HG03460 (cell line): ENCODE results near the gene SPATA6.
"Not testable (repeated sequence)": the region's sequence is repeated elsewhere in the genome, so short reads cannot be mapped to it uniquely, and the experiment has no call there.

Source experiments
- ATAC-seq: cut with Tn5 transposase; IDR thresholded peaks from one replicate; pipeline ENCODE4 v1.9.1; 2021; ENCODE audit not compliant: unreplicated experiment

Gene SPATA6

DNA sequence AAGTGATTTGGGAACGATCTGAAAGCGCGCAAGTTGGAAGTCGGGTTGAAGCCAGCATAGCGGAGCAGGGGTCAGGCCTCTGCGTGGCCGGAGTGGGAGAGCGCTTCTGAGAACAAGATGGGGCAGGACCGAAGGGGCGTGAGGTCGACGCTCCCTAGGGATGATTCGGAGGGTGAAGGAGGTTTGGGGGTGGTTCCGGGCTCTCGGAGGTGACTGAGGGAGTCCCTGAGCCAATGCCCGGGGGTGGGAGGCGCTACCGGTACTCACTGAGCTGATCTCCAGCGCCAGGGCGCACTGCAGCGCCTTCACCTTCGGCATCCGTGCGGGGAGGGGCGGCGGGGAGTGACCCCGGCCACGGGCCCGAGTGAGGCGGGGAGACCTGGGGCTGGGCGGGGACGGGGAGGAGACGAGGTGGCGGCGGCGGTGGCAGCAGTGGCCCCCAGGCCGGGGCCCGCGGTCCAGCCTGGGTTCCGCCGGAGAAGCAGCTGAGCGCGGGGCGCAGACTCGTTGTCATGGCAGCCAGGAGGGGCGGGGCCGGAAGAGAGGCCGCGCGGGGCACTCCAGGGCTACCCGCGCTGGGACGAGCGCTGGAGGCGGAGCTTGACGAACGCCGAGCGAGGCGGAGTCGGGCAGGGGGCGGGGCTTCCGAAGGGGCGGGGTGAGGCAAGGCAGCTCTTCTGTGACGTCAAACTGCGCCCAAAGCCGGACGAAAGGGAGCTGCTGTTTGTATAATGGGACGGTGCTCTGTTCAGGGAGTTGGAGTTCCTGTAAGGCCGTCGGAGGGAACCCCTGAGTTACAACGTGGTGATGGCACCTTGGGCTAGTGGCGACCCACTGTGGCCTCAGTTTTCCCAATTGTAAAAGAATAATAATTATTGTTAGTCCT lies at the start of gene SPATA6:
Gene SPATA6 (minus strand): TSS at position 514 of the 886 bp plus-strand sequence. CDS start 196 bp downstream, at position 318.
- ATAC-seq = peak; percentile 98

- not testable (repeated sequence) for ATAC-seq
These were observed 47.9 kb upstream of the SPATA6 start for GRCh38 chr1:48519896-48520295.

DNA sequence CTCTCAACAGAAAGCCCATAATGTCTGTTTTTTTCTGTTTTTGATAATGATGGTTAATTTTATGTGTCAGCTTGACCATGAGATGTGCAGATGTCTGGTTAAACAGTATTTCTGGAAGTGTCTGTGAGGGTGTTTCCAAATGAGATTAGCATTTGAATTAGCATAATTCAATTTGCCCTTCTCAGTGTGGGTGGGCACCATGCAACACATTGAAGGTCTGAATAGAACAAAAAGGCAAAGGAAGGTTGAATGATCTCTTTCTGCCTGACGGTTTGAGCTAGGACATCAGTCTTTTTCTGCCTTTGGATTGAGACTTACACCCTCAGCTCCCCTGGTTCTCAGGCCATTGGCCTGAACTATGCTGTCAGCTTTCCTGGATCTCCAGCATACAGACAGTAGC lies 34.9 kb upstream of the SPATA6 start:
- no peak for ATAC-seq

DNA sequence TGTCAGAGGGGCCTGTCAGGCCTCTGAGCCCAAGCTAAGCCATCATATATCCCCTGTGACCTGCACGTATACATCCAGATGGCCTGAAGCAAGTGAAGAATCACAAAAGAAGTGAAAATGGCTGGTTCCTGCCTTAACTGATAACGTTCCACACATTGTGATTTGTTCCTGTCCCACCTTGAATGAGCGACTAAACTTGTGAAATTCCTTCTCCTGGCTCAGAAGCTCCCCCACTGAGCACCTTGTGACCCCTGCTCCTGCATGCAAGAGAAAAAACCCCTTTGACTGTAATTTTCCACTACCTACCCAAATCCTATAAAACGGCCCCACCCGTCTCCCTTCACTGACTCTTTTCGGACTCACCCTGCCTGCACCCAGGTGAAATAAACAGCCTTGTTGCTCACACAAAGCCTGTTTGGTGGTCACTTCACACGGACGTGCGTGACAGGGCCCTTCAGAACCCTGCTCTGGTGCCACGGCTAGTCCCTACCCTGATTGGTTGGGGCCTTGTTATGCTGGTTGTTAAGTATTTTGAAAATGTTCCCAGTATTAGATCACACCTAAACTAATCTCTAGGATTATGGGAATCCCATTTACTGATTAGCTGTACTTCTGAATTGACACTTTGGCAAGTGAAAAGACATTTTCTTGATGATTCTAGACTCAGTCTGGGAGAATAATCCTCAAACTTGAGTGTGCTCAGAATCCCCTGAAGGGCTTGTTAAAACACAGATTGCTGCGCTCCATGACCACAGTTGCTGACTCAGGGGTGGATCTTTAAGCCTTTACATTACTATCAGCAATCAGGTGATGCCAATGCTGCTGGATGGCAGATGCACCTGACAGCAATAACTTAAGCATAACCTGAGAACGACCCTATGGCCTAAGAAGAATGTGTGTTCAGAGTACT lies 28.8 kb upstream of the SPATA6 start:
- ATAC-seq = no peak

DNA sequence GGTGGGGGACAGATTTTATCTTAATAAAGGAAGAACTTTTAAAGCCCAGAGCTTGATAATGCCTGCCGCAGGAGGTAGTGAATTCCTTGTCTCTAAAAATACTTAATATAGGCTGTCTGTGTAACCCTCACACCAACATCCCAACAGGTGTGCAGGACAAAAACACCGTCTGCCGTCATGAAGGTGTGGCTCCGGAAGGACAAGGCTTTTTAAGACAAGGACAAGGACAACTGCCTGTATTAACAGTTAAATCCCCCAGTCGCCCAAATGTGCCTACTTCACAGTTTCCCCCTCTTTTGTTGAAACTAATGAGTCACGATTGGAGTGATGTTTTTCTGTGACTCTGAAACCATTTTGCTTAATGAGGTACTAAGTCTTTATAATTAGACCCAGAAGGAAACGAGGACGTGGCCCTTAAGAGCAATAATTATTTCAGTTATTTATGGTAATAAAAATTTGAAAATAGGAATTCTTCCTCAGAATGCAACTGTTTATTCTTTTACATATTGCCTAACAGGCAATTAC lies 27.3 kb upstream of the SPATA6 start:
- ATAC-seq = no peak

GRCh38 chr1:48498096-48498791 lies 26.2 kb upstream of the SPATA6 start:
- ATAC-seq = peak; percentile 85

- no peak for ATAC-seq
These were observed 23.9 kb upstream of the SPATA6 start for GRCh38 chr1:48495911-48496310.

- no peak for ATAC-seq
These were observed 23.2 kb upstream of the SPATA6 start for GRCh38 chr1:48495166-48495565.

GRCh38 chr1:48493970-48494769 lies 22.2 kb upstream of the SPATA6 start:
- no peak for ATAC-seq

DNA sequence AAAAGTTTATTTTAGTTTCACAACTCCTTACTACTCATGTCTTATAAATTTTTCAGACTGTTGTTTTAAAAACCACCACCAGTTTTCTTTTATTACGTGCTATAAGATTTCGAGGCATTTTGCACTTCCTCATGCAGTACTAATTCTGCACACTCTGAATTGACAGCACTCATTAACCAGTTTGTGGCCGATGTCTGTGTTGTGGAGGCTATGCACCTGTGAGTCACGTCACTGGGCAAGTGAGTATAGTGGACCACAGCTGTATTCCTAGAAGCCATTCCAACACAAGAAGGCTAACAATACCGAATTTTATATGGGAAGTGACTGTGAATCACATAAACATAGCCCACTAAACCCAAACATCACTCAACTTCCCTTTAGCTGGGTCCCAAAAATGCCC lies 21.0 kb upstream of the SPATA6 start:
- no peak for ATAC-seq

DNA sequence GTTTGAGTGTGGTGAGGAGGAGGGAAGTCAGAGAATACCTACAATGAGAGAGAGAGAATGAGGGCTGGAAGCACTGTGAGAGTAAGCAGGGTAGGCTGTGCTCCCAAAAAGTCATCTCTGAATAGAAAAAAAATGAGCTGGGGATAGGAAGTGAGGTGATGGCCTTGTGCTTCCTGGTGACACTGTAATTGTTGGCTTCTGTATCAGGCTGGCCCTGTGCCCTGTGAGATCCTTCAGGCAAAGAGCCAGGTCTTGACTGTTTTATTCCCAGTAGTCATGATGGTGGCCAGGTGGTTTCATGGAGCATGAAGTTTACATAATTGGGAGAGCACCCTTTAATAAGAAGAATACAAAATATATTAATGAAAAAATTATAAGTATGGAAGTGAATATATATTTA lies 20.4 kb upstream of the SPATA6 start:
- ATAC-seq = no peak

GRCh38 chr1:48488721-48489120 lies 16.7 kb upstream of the SPATA6 start:
- ATAC-seq = no peak

DNA sequence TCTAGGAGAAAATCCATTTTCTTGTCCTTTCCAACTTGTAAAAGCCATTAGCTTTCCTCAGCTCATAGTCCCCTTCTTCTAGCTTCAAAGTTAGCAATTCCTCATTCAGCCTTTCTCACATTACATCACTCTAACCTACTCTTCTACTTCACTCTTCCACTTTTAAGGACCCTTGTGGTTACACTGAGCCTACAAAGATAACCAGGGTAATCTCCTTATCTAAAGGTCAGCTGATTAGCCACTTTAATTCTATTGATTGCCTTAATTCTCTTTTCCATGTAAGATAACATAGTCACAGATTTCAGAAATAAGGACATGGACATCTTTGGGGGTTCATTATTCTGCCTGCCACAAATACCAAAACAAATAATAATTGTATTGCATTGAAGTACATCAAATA lies 8.5 kb upstream of the SPATA6 start:
- ATAC-seq = no peak

- not testable (repeated sequence) for ATAC-seq
These were observed 8.0 kb upstream of the SPATA6 start for GRCh38 chr1:48480023-48480422.

- ATAC-seq = no peak
These were observed 634 bp upstream of the SPATA6 start for GRCh38 chr1:48472638-48473037.

GRCh38 chr1:48470950-48471690 lies 884 bp downstream of the SPATA6 start:
- ATAC-seq = no peak

DNA sequence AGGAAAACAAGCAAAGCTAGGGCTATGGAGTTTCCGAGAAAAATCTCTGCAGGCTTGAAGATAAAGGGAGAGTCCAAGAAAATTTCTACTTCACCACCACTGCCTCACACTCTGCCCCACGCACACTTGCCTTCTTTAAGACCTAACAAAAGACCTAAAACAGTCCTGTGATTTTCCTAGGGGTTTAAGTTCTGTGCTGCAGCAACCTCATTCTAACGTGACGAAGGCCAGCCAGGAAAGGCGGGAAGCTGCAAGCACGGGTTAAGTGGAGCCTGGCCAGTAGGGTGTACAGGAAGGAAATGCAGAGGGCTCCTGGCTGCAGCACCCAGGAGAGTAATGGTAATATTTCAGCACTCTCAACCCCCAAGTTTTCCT lies 1.5 kb downstream of the SPATA6 start:
- no peak for ATAC-seq

GRCh38 chr1:48469616-48470480 lies 2.2 kb downstream of the SPATA6 start:
- no peak for ATAC-seq

- ATAC-seq = no peak
These were observed 5.4 kb downstream of the SPATA6 start for GRCh38 chr1:48466594-48466993.
